Upper lobe of left lung (tissue), 4 donors: ENCODE results near the gene GOLGA6L10.

ENCODE experiments used
- POLR2A ChIP-seq, 4 donors: fragments of 450-650 bp; IDR thresholded peaks; one replicate each; pipeline ENCODE4 v1.5.1; 2016 to 2017; ENCODE audit warnings: antibody characterized with exemption in 4 of 4, mild to moderate bottlenecking in 2 of 4
- POLR2AphosphoS5 ChIP-seq, 2 donors: sonication (generic); formaldehyde crosslinking; IDR thresholded peaks; one replicate each; pipeline ENCODE4 v1.5.1; 2017; ENCODE audit warnings: antibody characterized with exemption in 2 of 2
- TF ChIP-seq, protein P1 (sequence below), 6 experiments: fragments of 450-650 bp in 4 of 6; fragments of 200-600 bp in 2 of 6; sonication (generic) in 2 of 6; IDR thresholded peaks; one replicate each; pipeline ENCODE4 v1.5.1; 2016 to 2019; ENCODE audit warnings: antibody characterized with exemption in 6 of 6

- TF ChIP-seq, protein P1, sequence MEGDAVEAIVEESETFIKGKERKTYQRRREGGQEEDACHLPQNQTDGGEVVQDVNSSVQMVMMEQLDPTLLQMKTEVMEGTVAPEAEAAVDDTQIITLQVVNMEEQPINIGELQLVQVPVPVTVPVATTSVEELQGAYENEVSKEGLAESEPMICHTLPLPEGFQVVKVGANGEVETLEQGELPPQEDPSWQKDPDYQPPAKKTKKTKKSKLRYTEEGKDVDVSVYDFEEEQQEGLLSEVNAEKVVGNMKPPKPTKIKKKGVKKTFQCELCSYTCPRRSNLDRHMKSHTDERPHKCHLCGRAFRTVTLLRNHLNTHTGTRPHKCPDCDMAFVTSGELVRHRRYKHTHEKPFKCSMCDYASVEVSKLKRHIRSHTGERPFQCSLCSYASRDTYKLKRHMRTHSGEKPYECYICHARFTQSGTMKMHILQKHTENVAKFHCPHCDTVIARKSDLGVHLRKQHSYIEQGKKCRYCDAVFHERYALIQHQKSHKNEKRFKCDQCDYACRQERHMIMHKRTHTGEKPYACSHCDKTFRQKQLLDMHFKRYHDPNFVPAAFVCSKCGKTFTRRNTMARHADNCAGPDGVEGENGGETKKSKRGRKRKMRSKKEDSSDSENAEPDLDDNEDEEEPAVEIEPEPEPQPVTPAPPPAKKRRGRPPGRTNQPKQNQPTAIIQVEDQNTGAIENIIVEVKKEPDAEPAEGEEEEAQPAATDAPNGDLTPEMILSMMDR (IDR thresholded peaks at IDR 0.05) = no peak
- TF ChIP-seq POLR2AphosphoS5 (IDR thresholded peaks at IDR 0.05) = no peak
- TF ChIP-seq POLR2A (IDR thresholded peaks at IDR 0.05) = no peak
Observed at GRCh38 chr15:82317091-82317489, 32.2 kb downstream of the GOLGA6L10 start.
